GM08714 (cell line): ENCODE measurements around the gene ADPRH.

Source experiments
- H3K4me3 ChIP-seq: fragments of 200-500 bp; sonication (Bioruptor generic); 2 replicates; pipeline ENCODE4 v1.5.1; 2014; ENCODE audit warnings: mild to moderate bottlenecking, low read length, inconsistent platforms
- ZNF274 ChIP-seq: IDR thresholded peaks from 2 replicates; pipeline ENCODE4 v1.6.1; 2012; ENCODE audit warnings: mild to moderate bottlenecking, low read depth, low read length

Gene ADPRH

GRCh38 chr3:119620899-119621298, 41.6 kb downstream of the ADPRH start:
- TF ChIP-seq ZNF274: no peak
- no peak overlapping the region for H3K4me3 ChIP-seq

- no peak overlapping the region for H3K4me3 ChIP-seq
- no peak for TF ChIP-seq ZNF274
Observed at GRCh38 chr3:119624002-119624720, 44.9 kb downstream of the ADPRH start.

- TF ChIP-seq ZNF274: no peak
Observed at GRCh38 chr3:119625451-119626153, 46.3 kb downstream of the ADPRH start.

GRCh38 chr3:119626196-119626595, 46.9 kb downstream of the ADPRH start:
- H3K4me3 ChIP-seq: no peak overlapping the region
- TF ChIP-seq ZNF274: no peak

More at GRCh38 chr3:119625451-119626153, 46.3 kb downstream of the ADPRH start:
- no peak overlapping the region for H3K4me3 ChIP-seq

GRCh38 chr3:119627461-119627860, 48.2 kb downstream of the ADPRH start:
- TF ChIP-seq ZNF274: no peak
- no peak overlapping the region for H3K4me3 ChIP-seq

- no peak overlapping the region for H3K4me3 ChIP-seq
Observed at GRCh38 chr3:119628390-119628789, 49.1 kb downstream of the ADPRH start.

GRCh38 chr3:119628816-119629445, 49.6 kb downstream of the ADPRH start:
- no peak for TF ChIP-seq ZNF274
- no peak overlapping the region for H3K4me3 ChIP-seq

More at GRCh38 chr3:119628390-119628789, 49.1 kb downstream of the ADPRH start:
- no peak for TF ChIP-seq ZNF274

- TF ChIP-seq ZNF274: no peak
- H3K4me3 ChIP-seq: no peak overlapping the region
Observed at GRCh38 chr3:119630128-119630879, 51.0 kb downstream of the ADPRH start.

- no peak for TF ChIP-seq ZNF274
- H3K4me3 ChIP-seq: no peak overlapping the region
Observed at GRCh38 chr3:119630880-119631329, 51.6 kb downstream of the ADPRH start.

- no peak overlapping the region for H3K4me3 ChIP-seq
- TF ChIP-seq ZNF274: no peak
Observed at GRCh38 chr3:119631516-119631915, 52.2 kb downstream of the ADPRH start.

- H3K4me3 ChIP-seq: no peak overlapping the region
- TF ChIP-seq ZNF274: no peak
Observed at GRCh38 chr3:119632216-119632615, 52.9 kb downstream of the ADPRH start.

- H3K4me3 ChIP-seq: no peak overlapping the region
- no peak for TF ChIP-seq ZNF274
Observed at GRCh38 chr3:119632829-119633228, 53.5 kb downstream of the ADPRH start.

GRCh38 chr3:119635719-119636118, 56.4 kb downstream of the ADPRH start:
- no peak for TF ChIP-seq ZNF274
- no peak overlapping the region for H3K4me3 ChIP-seq

- no peak for TF ChIP-seq ZNF274
- H3K4me3 ChIP-seq: no peak overlapping the region
Observed at GRCh38 chr3:119636249-119636648, 57.0 kb downstream of the ADPRH start.
